Measurements from ENCODE around the gene TTLL9. TPM values are rescaled to one million over a fixed set of nuclear protein-coding genes. Genes with fewer than 3 reads are reported as not detected.

TTLL9 gene
- total RNA-seq, 6 donors from 2014 or later = 0.31 to 20.7 (median 4.4) TPM

DNA sequence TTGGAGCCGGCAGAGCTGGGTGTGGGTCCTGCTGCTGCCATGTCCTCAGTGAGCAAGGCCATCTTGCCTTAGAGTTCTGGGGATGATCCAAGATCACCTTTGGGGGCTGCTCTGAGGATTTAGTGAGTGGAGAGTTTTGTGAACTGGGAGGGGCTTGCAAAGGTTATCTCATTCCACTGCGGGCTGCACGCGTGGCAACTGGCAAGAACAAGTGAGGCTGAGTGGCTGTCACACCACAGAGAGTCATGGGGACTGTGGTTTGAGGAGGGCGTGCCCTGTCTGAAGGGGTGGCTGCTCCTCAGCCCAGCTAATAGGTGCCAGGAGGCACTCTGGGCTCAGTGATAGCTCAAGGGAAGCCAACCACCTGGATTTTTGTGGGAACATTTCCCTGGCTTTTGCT, 37.6 kb downstream of the TTLL9 start:
- Histone ChIP-seq H3K4me1 (no peaks in the 10 kb centered on the region), H3K36me3 (no peaks in the 10 kb centered on the region), H3K27ac (no peak overlapping the region), H3K9me3 (no peaks in the 10 kb centered on the region), H3K4me3 (no peak overlapping the region), H3K27me3 (no peaks in the 10 kb centered on the region)
- WGBS, 2 donors = 71% methylated on average over 2 to 5 of the region's 5 CpGs
- TF ChIP-seq POLR2AphosphoS5 (IDR thresholded peaks at IDR 0.05) = no peak
- TF ChIP-seq EP300 (IDR thresholded peaks at IDR 0.05) = no peak
- no peak for DNase-seq
- no peak for ATAC-seq (ENCODE audit: low FRiP score in 2 of 2)

DNA sequence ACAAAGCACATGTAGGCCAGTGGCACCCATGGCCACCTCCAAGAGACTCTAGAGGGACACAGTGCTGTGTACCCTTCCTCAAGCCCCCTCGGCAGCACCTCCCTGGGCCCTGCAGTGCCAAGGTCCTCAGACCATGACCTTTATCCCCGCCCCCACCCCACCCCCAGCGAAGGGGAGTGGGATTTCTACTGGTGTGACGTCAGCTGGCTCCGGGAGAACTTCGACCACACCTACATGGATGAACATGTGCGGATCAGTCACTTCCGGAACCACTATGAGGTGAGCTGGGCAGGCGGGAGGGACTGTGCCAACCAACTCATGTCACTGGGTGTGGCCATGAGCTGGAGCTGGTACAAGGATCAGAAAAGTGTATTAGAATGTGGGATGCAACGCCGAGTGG, 38.0 kb downstream of the TTLL9 start:
- DNase-seq (no peak), ATAC-seq (ENCODE audit: low FRiP score in 2 of 2) (no peak)
- H3K4me1 ChIP-seq = no peaks in the 10 kb centered on the region
- no peak overlapping the region for H3K4me3 ChIP-seq
- no peaks in the 10 kb centered on the region for H3K9me3 ChIP-seq
- H3K27ac ChIP-seq = no peak overlapping the region
- no peaks in the 10 kb centered on the region for H3K27me3 ChIP-seq
- no peaks in the 10 kb centered on the region for H3K36me3 ChIP-seq
- WGBS, 2 donors = 83 to 85% methylated on average over 11 of the region's 11 CpGs
- TF ChIP-seq POLR2A (IDR thresholded peaks at IDR 0.05) = no peak
- TF ChIP-seq EP300 (IDR thresholded peaks at IDR 0.05) = no peak
- no peak for TF ChIP-seq POLR2AphosphoS5 (IDR thresholded peaks at IDR 0.05)
- TF ChIP-seq, protein P1, sequence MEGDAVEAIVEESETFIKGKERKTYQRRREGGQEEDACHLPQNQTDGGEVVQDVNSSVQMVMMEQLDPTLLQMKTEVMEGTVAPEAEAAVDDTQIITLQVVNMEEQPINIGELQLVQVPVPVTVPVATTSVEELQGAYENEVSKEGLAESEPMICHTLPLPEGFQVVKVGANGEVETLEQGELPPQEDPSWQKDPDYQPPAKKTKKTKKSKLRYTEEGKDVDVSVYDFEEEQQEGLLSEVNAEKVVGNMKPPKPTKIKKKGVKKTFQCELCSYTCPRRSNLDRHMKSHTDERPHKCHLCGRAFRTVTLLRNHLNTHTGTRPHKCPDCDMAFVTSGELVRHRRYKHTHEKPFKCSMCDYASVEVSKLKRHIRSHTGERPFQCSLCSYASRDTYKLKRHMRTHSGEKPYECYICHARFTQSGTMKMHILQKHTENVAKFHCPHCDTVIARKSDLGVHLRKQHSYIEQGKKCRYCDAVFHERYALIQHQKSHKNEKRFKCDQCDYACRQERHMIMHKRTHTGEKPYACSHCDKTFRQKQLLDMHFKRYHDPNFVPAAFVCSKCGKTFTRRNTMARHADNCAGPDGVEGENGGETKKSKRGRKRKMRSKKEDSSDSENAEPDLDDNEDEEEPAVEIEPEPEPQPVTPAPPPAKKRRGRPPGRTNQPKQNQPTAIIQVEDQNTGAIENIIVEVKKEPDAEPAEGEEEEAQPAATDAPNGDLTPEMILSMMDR (IDR thresholded peaks at IDR 0.05) = no peak

DNA sequence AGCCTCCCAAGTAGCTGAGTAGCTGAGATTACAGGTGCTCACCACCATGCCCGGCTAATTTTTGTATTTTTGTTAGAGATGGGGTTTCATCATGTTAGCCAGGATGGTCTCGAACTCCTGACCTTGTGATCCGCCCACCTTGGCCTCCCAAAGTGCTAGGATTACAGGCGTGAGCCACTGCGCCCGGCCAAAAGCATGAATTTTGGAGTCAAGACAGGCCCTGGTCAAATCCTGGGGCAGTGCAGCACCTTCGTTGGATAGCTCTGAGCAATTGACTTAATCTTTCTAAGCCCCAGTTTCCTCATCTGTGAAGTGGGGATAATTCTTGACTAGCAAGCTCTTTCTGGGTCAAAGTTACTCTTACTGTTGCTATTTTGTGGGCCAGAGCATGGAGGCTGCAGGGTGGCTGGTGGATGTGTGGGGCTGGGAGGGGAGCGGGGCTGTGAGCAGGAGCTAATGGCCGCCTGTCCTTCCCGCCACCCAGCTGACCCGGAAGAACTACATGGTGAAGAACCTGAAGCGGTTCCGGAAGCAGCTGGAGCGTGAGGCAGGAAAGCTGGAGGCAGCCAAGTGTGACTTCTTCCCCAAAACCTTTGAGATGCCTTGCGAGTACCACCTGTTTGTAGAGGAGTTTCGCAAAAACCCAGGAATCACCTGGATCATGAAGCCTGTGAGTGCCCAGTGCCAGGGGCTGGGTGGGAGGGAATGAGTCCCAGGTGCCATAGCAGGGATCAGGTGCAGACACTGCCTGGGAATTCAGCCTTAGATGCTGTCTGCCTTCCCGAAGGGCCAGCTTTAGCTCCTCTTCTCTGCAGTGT, 39.0 kb downstream of the TTLL9 start:
- H3K27me3 ChIP-seq = no peaks in the 10 kb centered on the region
- WGBS, 2 donors = 92% methylated on average over 15 to 17 of the region's 17 CpGs
- no peaks in the 10 kb centered on the region for H3K4me1 ChIP-seq
- H3K36me3 ChIP-seq = no peaks in the 10 kb centered on the region
- no peaks in the 10 kb centered on the region for H3K9me3 ChIP-seq
- ATAC-seq (ENCODE audit: low FRiP score in 2 of 2) (no peak), DNase-seq (no peak)
- TF ChIP-seq, protein P1 (IDR thresholded peaks at IDR 0.05) = no peak
- TF ChIP-seq EP300 (IDR thresholded peaks at IDR 0.05) (no peak), POLR2A (IDR thresholded peaks at IDR 0.05) (no peak), POLR2AphosphoS5 (IDR thresholded peaks at IDR 0.05) (no peak)
- H3K27ac ChIP-seq = no peak overlapping the region
- no peak overlapping the region for H3K4me3 ChIP-seq

DNA sequence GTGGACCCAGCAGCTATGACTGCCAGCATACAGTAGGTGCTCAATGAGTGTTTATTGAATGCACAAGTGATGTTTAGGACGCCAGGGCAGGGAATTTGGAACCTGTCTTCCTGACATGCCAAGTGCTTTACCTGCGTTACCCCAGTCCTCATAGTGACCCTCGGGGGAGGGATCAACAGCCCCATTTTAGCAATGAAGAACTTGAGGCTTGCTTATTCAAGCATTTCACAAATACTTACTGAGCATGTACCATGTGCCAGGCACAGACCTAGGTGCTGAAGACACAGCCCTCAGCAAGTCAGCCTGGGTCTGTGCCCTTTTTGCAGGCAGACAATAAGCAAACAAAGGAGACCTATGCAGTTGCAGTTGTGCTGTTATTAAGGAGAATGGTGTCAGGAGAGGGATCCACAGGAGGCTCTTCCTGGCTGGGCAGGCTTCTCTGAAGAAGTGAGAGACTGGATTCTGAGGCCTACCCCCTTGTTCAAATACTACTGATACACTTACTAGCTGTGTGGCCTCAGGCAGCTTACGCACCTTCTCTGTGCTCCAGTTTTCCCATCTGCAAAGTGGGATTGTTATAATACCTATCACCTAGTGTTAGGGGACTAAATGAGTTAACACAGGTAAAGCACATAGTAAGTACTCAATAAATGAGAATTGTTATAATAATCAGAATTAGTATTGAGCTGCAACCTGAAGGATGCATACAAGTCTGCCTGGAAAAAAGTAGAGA, 39.8 kb downstream of the TTLL9 start:
- Histone ChIP-seq H3K27me3 (no peaks in the 10 kb centered on the region), H3K4me3 (no peak overlapping the region), H3K36me3 (no peaks in the 10 kb centered on the region), H3K27ac (no peak overlapping the region), H3K9me3 (no peaks in the 10 kb centered on the region), H3K4me1 (no peaks in the 10 kb centered on the region)
- ATAC-seq (ENCODE audit: low FRiP score in 2 of 2) (no peak), DNase-seq (no peak)
- TF ChIP-seq POLR2AphosphoS5 (IDR thresholded peaks at IDR 0.05) = no peak
- no peak for TF ChIP-seq EP300 (IDR thresholded peaks at IDR 0.05)
- 82 to 90% methylated on average over 4 of the region's 4 CpGs for WGBS, 2 donors

DNA sequence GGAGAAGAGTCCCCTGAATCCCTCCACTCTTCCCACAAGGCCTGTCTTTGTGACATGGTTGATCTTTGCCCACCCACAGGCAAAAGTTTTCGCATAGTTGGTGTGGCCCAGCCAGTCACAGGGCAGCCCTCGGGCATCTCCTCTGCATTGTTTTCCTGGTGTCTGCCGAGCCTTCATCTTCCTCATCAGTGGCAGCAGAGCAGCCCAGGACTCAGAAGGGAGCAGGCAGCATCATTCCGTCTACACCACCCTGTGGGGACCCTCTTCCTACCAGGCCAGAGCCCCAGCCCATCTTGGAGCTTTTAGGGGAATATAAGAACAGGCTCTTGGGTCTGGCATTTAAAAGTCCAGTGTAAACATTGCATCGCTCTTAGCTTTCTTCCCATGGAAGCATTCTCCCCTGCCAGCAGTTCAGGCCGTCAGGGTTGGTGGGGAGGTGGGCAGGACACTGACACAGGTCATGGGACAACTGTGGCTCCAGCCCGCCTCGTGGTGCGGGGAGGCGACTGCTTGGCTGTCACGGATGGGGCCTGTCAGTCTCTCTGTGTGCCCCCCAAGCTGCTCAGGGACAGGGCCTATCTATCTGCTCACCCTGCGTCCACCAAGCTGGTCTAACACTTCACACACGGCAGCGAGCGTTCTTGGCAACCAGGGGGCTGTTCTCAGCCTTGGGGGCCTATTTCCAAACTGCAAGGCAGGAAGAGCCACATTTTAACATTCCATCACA, 43.2 kb downstream of the TTLL9 start:
- no peaks in the 10 kb centered on the region for H3K9me3 ChIP-seq
- H3K4me1 ChIP-seq = no peaks in the 10 kb centered on the region
- no peaks in the 10 kb centered on the region for H3K27me3 ChIP-seq
- TF ChIP-seq EP300 (IDR thresholded peaks at IDR 0.05) (no peak), POLR2AphosphoS5 (IDR thresholded peaks at IDR 0.05) (no peak), POLR2A (IDR thresholded peaks at IDR 0.05) (no peak)
- TF ChIP-seq, protein P1 (IDR thresholded peaks at IDR 0.05) = no peak
- H3K36me3 ChIP-seq = no peaks in the 10 kb centered on the region
- WGBS, 2 donors = 66 to 67% methylated on average over 10 to 12 of the region's 15 CpGs
- H3K4me3 ChIP-seq = no peak overlapping the region
- DNase-seq (peak in 1 of 2 donors; percentile 51), ATAC-seq (ENCODE audit: low FRiP score in 2 of 2) (peak in 1 of 2 donors; percentile 33)
- H3K27ac ChIP-seq = no peak overlapping the region

Measured in upper lobe of left lung (tissue), 6 donors.